Smooth muscle cell of the brain vasculature (primary cell): ENCODE data around the gene TAOK1.

Source experiments
- DNase-seq: peaks from one replicate; pipeline ENCODE4 v3.0.0-alpha.2; 2012; ENCODE audit warnings: low read depth, low spot score

The TAOK1 gene

GRCh38 chr17:29379084-29379991, 10.8 kb upstream of the TAOK1 start:
- no peak for DNase-seq

GRCh38 chr17:29383686-29384085, 6.5 kb upstream of the TAOK1 start:
- DNase-seq: no peak

DNA sequence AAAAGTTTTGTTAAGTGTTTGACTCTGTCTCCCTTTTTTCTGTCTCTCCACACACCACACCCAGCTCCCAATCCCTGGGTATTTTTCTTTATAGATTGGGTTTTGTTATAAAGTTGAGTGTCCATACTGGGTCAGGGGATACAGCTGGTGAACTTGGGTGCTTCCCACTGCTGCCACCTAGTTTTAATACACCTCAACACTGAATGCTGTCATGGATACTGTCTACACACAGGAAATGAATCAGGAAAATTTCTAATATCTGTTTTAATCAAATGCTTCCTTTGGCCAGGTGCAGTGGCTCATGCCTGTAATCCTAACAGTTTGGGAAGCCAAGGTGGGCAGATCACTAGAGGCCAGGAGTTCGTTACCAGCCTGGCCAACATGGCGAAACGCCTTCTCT, 5.3 kb upstream of the TAOK1 start:
- no peak for DNase-seq

GRCh38 chr17:29386760-29387159, 3.4 kb upstream of the TAOK1 start:
- no peak for DNase-seq

DNA sequence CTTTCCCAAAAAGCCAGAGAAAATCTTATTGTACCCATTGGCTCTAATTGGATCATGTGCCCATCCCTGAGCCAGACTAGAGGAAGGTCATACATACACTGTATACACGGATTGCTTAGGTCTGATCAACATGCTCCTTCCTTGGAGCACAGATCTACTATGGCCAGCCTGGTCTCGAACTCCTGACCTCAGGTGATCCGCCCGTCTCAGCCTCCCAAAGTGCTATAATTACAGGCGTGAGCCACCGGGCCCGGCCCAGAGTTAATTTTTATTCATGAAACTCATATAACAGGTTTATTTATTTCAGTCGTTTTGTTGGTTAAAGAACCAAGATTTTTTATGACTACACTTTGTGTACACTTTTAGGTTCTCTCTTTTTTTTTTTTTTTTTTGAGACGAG, 1.2 kb upstream of the TAOK1 start:
- no peak for DNase-seq

DNA sequence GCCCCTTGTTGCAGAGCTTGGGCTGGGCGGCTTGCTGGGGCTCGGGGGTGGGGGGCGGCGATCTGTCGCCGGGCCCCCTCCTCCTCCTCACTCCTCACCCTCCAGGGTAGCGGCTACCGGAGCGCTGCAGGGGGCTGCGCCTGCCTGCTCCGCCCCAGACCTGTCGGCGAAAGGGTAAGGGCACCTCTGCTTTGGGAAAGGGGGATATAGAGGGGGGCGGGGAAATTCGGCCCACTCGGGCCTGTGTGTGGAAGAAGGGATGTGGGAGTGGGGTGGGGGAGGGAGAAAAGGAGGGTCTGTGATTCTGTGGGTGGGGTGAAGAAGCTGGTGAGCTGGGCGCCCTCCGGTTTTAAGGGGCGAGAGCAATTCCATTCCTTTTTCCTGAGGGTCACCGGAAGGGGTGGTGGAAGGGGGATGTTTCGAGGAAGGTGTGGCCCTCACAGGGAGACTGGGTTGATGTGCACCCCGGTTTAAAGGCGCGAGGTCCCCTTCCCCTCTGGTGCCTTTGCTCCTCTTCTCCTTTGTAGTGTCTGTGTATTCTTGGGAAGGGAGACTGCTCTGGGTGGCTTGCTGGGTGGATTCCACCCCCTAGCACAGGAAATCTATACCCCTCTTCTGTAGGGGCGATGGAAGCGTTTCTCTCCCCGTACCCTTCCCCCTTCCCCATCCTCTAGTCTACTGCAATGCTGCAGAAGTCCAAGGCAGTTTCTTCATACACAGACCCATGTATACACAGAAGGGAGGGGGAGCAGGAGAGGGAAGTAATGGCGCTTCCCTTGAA, 878 bp downstream of the TAOK1 start:
- no peak for DNase-seq

- no peak for DNase-seq
Measured at GRCh38 chr17:29393436-29393835, 3.3 kb downstream of the TAOK1 start.

GRCh38 chr17:29394761-29395160, 4.6 kb downstream of the TAOK1 start:
- no peak for DNase-seq

DNA sequence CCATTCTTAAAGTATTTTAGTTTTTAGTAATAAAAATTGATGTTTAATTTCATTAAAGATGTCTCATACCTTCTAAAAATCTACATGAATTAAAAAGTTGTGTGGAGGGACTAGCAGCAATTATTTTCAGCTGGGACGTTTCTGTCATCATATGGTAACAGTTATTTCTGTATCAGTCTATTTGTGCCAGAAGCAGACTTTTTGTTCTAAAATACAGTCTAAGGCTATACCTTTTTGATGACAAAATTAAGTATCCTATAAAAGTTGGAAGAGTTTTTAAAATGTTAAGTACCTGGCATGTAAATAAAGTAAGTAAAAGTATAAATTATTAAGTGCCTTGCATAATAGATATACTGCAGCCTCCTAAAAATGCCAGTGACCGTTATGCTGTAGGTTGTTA, 5.9 kb downstream of the TAOK1 start:
- no peak for DNase-seq

- no peak for DNase-seq
Measured at GRCh38 chr17:29399634-29400033, 9.5 kb downstream of the TAOK1 start.

DNA sequence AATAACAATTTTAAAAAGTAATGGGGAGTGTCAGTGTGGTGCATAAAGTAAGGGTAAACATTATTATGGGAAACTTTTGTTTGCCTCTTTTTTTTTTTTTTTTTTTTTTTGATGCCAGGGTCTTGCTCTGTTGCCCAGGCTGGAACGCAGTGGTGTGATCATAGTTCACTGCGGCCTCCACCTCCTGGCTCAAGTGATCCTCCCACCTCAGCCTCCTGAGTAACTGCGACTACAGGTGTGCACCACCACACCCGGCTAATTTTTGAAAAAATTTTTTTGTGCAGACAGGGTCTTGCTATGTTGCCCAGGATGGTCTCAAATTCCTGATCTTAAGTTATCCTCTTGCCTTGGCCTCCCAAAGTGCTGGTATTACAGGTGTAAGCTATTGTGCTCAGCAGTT, 10.7 kb downstream of the TAOK1 start:
- no peak for DNase-seq

DNA sequence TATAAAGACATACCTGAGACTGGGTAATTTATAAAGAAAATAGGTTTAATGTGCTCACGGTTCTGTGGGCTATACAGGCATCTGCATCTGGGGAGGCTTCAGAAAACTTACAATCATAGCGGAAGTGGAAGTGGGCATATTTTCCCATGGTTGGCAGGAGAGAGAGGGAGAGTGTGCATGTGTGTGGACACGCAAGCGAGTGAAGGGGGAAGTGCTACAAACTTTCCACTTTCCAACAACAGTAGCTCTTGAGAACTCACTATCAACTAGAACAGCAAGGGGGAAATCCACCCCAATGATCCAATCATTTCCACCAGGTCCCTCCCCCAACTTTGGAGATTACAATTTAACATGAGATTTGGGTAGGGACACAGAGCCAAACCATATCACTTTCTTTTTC, 11.1 kb downstream of the TAOK1 start:
- DNase-seq: no peak

DNA sequence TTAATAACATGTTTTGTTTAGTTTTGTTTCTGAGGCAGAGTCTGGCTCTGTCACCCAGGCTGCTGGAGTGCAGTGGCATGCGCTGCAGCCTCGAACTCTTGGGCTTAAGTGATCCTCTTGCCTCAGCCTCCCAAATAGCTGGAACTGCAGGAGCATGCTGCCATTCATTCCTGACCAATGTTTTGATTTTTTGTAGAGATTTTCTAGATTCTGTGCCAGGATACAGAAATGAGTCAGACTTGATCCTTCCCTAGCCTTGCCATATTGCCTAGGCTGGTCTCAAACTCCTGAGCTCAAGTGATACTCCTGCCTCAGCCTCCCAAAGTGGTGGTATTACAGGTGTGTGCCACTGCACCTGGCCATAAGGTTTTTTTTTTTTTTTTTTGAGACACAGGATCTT, 17.7 kb downstream of the TAOK1 start:
- no peak for DNase-seq

DNA sequence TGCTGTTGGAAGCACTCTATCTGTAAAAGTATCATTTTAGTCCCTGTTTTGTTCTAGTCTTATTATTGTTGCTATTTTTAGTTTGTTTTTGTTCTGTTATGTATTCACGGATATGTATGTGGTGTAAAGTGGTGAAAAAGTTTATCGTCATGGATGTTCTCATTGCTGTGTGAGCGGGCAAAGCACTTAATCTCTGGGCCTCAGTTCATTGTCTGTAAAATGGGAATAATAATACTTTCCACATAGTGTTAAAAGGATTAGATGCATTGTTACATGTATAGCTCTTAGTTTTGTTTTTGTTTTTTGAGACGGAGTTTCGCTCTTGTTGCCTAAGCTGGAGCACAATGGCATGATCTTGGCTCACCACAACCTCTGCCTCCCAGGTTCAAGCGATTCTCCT, 19.8 kb downstream of the TAOK1 start:
- no peak for DNase-seq

GRCh38 chr17:29412780-29413565, 22.8 kb downstream of the TAOK1 start:
- no peak for DNase-seq

- DNase-seq: no peak
Measured at GRCh38 chr17:29420128-29420527, 30.0 kb downstream of the TAOK1 start.

DNA sequence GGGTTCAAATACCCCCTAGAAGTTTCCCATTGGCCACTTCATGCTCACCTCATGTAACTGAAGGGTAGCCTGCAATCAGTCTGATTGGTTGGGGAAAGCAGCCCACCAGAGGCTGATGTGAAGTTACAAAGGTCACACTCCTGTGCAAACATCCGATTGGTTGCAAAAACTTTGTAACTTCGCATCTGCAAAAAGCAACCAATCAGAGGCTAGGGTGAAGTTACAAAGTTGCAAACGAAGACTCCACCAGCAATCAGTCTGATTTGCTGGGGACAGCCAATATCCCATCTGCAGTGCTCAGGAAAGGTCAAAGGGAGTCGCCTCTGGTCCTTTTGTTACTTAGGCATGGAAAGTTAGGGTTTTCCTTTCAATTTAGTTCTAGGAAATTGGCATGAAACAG, 40.1 kb downstream of the TAOK1 start:
- no peak for DNase-seq

DNA sequence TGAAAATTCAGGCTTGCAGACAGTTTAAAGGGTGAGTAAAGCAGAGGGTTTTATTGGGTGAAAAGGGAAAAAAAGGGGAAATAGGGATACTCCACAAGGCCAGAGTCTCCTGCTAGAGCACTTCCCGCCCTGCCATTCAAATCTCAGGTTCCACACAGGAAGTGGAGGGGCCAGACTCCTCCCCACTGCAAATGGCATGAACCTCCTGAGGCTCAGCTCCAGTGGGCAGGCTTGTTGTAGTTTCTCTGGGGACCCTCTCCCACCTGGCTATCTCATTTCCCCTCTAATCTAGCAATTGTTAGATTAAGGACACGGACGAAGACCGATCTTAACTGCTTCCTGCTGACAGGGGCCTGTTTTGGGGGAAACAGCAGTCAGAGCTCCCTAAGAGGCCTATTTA, 43.4 kb downstream of the TAOK1 start:
- no peak for DNase-seq

DNA sequence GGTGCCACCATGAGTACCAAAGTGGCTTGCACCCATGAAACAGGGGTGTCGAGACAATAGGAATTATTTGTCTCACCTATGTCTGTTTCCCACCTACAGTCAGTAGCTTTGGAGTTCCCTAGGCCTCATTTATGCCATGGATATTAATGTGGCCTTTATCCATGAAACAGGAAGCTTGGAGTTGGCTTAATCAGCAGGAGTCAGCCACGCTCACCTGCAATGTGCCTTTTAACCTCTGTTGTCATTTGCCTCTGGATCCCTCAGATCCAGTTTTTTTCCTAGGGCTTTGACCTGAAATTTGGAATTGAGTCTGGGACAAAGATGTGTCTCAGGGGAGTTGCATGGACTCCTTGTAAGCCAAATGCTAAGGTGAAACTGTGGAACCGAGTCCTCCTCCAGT, 44.4 kb downstream of the TAOK1 start:
- DNase-seq: no peak

DNA sequence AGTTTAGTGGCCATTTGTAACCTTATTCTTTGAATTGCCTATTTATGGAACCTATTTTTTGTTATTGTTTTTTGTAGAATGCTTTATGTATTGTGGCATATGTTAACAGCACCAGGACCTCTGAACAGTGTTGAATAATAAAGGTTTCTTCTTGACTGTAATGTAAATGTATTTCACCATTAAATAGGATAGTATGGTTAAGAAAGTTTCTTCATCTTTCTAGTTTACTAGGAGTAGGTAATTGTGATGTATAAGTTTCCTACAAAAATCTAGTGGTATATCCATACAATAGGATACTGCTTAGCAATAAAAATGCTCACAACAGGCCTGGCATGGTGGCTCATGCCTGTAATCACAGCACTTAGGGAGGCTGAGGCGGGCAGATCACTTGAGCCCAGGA, 52.3 kb downstream of the TAOK1 start:
- no peak for DNase-seq

GRCh38 chr17:29443041-29443739, 53.0 kb downstream of the TAOK1 start:
- DNase-seq: no peak

GRCh38 chr17:29444589-29444988, 54.4 kb downstream of the TAOK1 start:
- DNase-seq: no peak
